B cell (primary cell): ENCODE measurements around the gene CDK9. TPM values are rescaled to one million over a fixed set of nuclear protein-coding genes. Genes with fewer than 3 reads are reported as not detected.

Experiments
- ATAC-seq: fragments of 200-7000 bp; cut with Tn5 transposase; one replicate; pipeline ENCODE4 v1.10.0; 2021; ENCODE audit warnings: low read depth, mild to moderate bottlenecking, moderate number of reproducible peaks, moderate library complexity
- CTCF ChIA-PET: fragments of 350-600 bp; sonication (Branson Sonifier 250); formaldehyde crosslinking; loops from one replicate; lab custom pipeline; 2021; ENCODE audit warnings: antibody characterized with exemption, inconsistent platforms; lab: Charles Lee
- POLR2A ChIA-PET: fragments of 350-600 bp; sonication (Branson Sonifier 250); formaldehyde crosslinking; loops from one replicate; lab custom pipeline; 2021; ENCODE audit warnings: antibody characterized with exemption; lab: Charles Lee
- DNase-seq: peaks from one replicate; pipeline ENCODE4 v3.0.0; 2013
- H2AFZ ChIP-seq: 2 replicates; pipeline ENCODE4 v1.6.1; 2012; ENCODE audit warnings: mild to moderate bottlenecking, low read depth, low read length; ENCODE audit not compliant: insufficient read depth, poor library complexity, severe bottlenecking
- H3K27ac ChIP-seq, 2 donors: 1 replicate in 1 of 2; 2 replicates in 1 of 2; pipeline ENCODE4 v1.5.1; 2012 to 2013; ENCODE audit warnings: low read length in 2 of 2, mild to moderate bottlenecking in 2 of 2, moderate library complexity in 1 of 2
- H3K27me3 ChIP-seq, 4 experiments: fragments of 200-600 bp in 1 of 4; sonication (generic) in 1 of 4; replicated peaks in 1 of 4; 1 replicate in 2 of 4; 2 replicates in 2 of 4; pipeline versions ENCODE4 v1.6.1 to v1.7.0; 2013 to 2016; ENCODE audit warnings: low read length in 3 of 4, mild to moderate bottlenecking in 2 of 4, mixed read lengths in 1 of 4, moderate library complexity in 1 of 4; ENCODE audit not compliant: insufficient read depth in 4 of 4, control insufficient read depth in 3 of 4; ENCODE audit errors: control extremely low read depth in 1 of 4
- H3K36me3 ChIP-seq, 2 experiments: replicated peaks in 1 of 2; 1 replicate in 1 of 2; 2 replicates in 1 of 2; pipeline versions ENCODE4 v1.6.1 to v1.7.1; 2013; ENCODE audit warnings: low read length in 1 of 2; ENCODE audit not compliant: insufficient read depth in 2 of 2, control insufficient read depth in 1 of 2; ENCODE audit errors: control extremely low read depth in 1 of 2, extremely low read depth in 1 of 2
- H3K4me1 ChIP-seq, 2 donors: fragments of 200-600 bp in 1 of 2; sonication (generic) in 1 of 2; 1 replicate in 1 of 2; 2 replicates in 1 of 2; pipeline versions ENCODE4 v1.5.1 to v1.6.1; 2013 to 2017; ENCODE audit warnings: low read length in 2 of 2; ENCODE audit not compliant: control insufficient read depth in 2 of 2, insufficient read depth in 2 of 2
- H3K4me2 ChIP-seq: replicated peaks from 2 replicates; pipeline ENCODE3; 2012; ENCODE audit warnings: mild to moderate bottlenecking, low read depth, low read length; ENCODE audit not compliant: poor library complexity, severe bottlenecking
- H3K4me3 ChIP-seq, 5 experiments: fragments of 200-600 bp in 1 of 5; sonication (generic) in 1 of 5; 1 replicate in 3 of 5; 2 replicates in 2 of 5; pipeline versions ENCODE4 v1.5.1 to v1.7.0; 2011 to 2016; ENCODE audit warnings: low read length in 4 of 5, mild to moderate bottlenecking in 4 of 5, low read depth in 2 of 5, control low read depth in 1 of 5, moderate library complexity in 1 of 5; ENCODE audit not compliant: insufficient read depth in 1 of 5; ENCODE audit errors: control extremely low read depth in 1 of 5, extremely low read depth in 1 of 5
- H3K79me2 ChIP-seq: fragments of 200-600 bp; sonication (generic); one replicate; pipeline ENCODE4 v1.6.0; 2016; ENCODE audit warnings: low read length; ENCODE audit not compliant: control insufficient read depth, insufficient read depth
- H3K9ac ChIP-seq: fragments of 200-600 bp; sonication (generic); 2 replicates; pipeline ENCODE4 v1.6.1; 2017; ENCODE audit warnings: mild to moderate bottlenecking, low read length, moderate library complexity
- H3K9me3 ChIP-seq, 3 donors: one replicate each; pipeline versions ENCODE4 v1.6.1 to v1.7.1; 2013; ENCODE audit warnings: low read length in 2 of 3; ENCODE audit not compliant: control insufficient read depth in 2 of 3, insufficient read depth in 1 of 3; ENCODE audit errors: control extremely low read depth in 1 of 3
- H4K20me1 ChIP-seq: 2 replicates; pipeline ENCODE4 v1.6.0; 2012; ENCODE audit warnings: mild to moderate bottlenecking, low read length; ENCODE audit not compliant: insufficient read depth, control insufficient read depth, poor library complexity, severe bottlenecking
- H3K27ac Mint-ChIP-seq: one replicate; pipeline ENCODE4 v1.8.0; 2021; ENCODE audit warnings: mixed read lengths
- H3K27me3 Mint-ChIP-seq: one replicate; pipeline ENCODE4 v1.8.0; 2021; ENCODE audit warnings: mixed read lengths
- H3K4me1 Mint-ChIP-seq: one replicate; pipeline ENCODE4 v1.8.0; 2021; ENCODE audit warnings: mixed read lengths
- H3K4me3 Mint-ChIP-seq: one replicate; pipeline ENCODE4 v1.8.0; 2021; ENCODE audit warnings: mixed read lengths
- H3K9me3 Mint-ChIP-seq: one replicate; pipeline ENCODE4 v1.8.0; 2022; ENCODE audit warnings: mixed read lengths; ENCODE audit not compliant: insufficient read depth
- EZH2 ChIP-seq: IDR thresholded peaks from 2 replicates; pipeline ENCODE4 v1.6.1; 2012; ENCODE audit warnings: borderline replicate concordance, low read depth, mild to moderate bottlenecking, moderate library complexity, low read length; ENCODE audit not compliant: insufficient read depth, poor library complexity, severe bottlenecking
- WGBS: methylation state at CpG from one replicate; pipeline ENCODE4 v1.1.5; 2013; ENCODE audit warnings: missing lambda C conversion rate; ENCODE audit not compliant: insufficient coverage; 5-methylcytosine and 5-hydroxymethylcytosine counted together
- intact Hi-C: fragments of 100-400 bp; cut with micrococcal nuclease; formaldehyde crosslinking; loops from one replicate; pipeline ENCODE4 v1.10.0; 2022
- polyA plus RNA-seq: library from polyadenylated mRNA; depleted of rRNA; stranded (reverse); fragments of >200 nt; gene quantifications from 2 replicates; pipeline ENCODE4 v1.2.3, GENCODE V29; 2012
- total RNA-seq, 2 donors: library from RNA; stranded (reverse); fragments of 120-200 nt in 1 of 2; gene quantifications; 1 replicate in 1 of 2; 2 replicates in 1 of 2; pipeline versions ENCODE4 v1.2.3 to v1.2.4, GENCODE V29; 2013 to 2022
- TF ChIP-seq, protein P1 (sequence below): fragments of 200-600 bp; IDR thresholded peaks from one replicate; pipeline ENCODE4 v1.8.0; 2022; ENCODE audit warnings: antibody characterized with exemption, mild to moderate bottlenecking

The CDK9 gene
- total and polyA plus RNA-seq, 2 donors (not counting 1 experiment from before 2014, with no cell fraction given), result 145 to 176 TPM

DNA sequence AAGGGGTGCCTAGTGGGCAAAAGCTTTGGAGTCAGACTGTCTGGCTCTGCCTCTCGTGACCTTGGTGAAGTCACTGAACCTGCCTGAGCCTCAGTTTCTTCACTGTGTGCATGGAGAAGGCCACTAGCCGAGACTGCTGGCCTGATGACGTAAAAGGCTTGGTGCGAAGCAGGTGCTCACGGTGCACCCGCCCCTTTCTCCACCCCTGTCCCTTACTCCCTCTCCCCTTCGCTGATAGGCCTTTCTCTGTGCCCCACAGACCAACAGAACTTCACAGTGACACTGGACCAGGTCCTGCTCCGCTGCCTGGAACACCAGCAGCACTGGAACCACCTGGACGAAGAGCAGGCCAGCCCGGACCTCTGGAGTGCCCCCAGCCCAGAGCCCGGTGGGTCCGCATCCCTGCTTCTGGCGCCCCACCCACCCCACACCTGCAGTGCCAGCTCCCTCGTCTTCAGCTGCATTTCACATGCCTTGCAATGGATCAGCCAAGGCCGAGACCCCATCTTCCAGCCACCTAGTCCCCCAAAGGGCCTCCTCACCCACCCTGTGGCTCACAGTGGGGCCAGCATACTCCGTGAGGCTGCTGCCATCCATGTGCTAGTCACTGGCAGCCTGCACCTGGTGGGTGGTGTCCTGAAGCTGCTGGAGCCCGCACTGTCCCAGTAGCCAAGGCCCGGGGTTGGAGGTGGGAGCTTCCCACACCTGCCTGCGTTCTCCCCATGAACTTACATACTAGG lies 27.3 kb downstream of the CDK9 start:
- H3K4me2 ChIP-seq, result no peak overlapping the region
- intact Hi-C loops, result no loop called here
- no peaks in the 10 kb centered on the region for H3K4me1 ChIP-seq
- no peak overlapping the region for H3K4me3 ChIP-seq
- Mint-ChIP-seq H3K27ac (peak overlapping the region; percentile 15), H3K9me3 (no peaks in the 10 kb centered on the region), H3K4me1 (no peaks in the 10 kb centered on the region), H3K4me3 (no peak overlapping the region), H3K27me3 (no peaks in the 10 kb centered on the region)
- H2AFZ ChIP-seq, result no peak overlapping the region
- H3K27ac ChIP-seq, result no peak overlapping the region
- H3K9me3 ChIP-seq, result no peaks in the 10 kb centered on the region
- H3K9ac ChIP-seq, result no peak overlapping the region
- no peaks in the 10 kb centered on the region for H3K27me3 ChIP-seq
- no peak for ATAC-seq
- 98% methylated on average over 18 of the region's 19 CpGs for WGBS
- no peak for DNase-seq
- POLR2A ChIA-PET, result no interaction called here
- no peaks in the 10 kb centered on the region for H4K20me1 ChIP-seq
- H3K36me3 ChIP-seq, result peaks cover 0 to 54% of the 10 kb centered on the region in 2 experiments
- CTCF ChIA-PET, result interaction anchor here (1.4 kb wide), 1 partner anchor 57 kb away, joined by 5 read pairs; no protein-coding TSS in a partner anchor
- peaks cover 6% of the 10 kb centered on the region for H3K79me2 ChIP-seq
- no peak for TF ChIP-seq EZH2
- TF ChIP-seq, protein P1, sequence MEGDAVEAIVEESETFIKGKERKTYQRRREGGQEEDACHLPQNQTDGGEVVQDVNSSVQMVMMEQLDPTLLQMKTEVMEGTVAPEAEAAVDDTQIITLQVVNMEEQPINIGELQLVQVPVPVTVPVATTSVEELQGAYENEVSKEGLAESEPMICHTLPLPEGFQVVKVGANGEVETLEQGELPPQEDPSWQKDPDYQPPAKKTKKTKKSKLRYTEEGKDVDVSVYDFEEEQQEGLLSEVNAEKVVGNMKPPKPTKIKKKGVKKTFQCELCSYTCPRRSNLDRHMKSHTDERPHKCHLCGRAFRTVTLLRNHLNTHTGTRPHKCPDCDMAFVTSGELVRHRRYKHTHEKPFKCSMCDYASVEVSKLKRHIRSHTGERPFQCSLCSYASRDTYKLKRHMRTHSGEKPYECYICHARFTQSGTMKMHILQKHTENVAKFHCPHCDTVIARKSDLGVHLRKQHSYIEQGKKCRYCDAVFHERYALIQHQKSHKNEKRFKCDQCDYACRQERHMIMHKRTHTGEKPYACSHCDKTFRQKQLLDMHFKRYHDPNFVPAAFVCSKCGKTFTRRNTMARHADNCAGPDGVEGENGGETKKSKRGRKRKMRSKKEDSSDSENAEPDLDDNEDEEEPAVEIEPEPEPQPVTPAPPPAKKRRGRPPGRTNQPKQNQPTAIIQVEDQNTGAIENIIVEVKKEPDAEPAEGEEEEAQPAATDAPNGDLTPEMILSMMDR, result no peak

DNA sequence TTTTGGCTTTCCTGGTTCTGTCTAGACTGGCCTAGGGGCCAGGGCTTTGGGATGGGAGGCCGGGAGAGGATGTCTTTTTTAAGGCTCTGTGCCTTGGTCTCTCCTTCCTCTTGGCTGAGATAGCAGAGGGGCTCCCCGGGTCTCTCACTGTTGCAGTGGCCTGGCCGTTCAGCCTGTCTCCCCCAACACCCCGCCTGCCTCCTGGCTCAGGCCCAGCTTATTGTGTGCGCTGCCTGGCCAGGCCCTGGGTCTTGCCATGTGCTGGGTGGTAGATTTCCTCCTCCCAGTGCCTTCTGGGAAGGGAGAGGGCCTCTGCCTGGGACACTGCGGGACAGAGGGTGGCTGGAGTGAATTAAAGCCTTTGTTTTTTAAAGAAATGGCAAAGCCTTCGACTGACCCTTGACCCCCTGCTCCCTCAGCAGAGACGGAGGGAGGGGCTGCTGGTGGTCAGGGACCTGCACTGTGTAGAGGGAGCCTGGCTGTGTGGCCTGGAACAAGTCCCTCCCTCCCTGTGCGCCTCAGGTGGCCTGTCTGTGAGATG lies 27.9 kb downstream of the CDK9 start:
- H2AFZ ChIP-seq, result no peak overlapping the region
- H3K27ac Mint-ChIP-seq, result no peak overlapping the region
- no peaks in the 10 kb centered on the region for H3K9me3 Mint-ChIP-seq
- ATAC-seq (no peak), DNase-seq (no peak)
- H3K4me1 Mint-ChIP-seq, result no peaks in the 10 kb centered on the region
- no peak overlapping the region for H3K27ac ChIP-seq
- no peak overlapping the region for H3K4me3 Mint-ChIP-seq
- peaks cover 0 to 4% (median 0%) of the 10 kb centered on the region in 3 donors for H3K9me3 ChIP-seq
- no peak overlapping the region for H3K9ac ChIP-seq
- TF ChIP-seq, protein P1, result no peak
- no peak for TF ChIP-seq EZH2
- H3K27me3 Mint-ChIP-seq, result no peaks in the 10 kb centered on the region
- peaks cover 0 to 48% of the 10 kb centered on the region in 2 experiments for H3K36me3 ChIP-seq
- no peaks in the 10 kb centered on the region for H3K27me3 ChIP-seq
- no peak overlapping the region for H3K4me3 ChIP-seq
- H3K4me1 ChIP-seq, result no peaks in the 10 kb centered on the region
- ChIA-PET POLR2A (interaction anchor here (0.7 kb wide), 1 partner anchor 25 kb away, joined by 5 read pairs; no protein-coding TSS in a partner anchor), CTCF (no interaction called here)
- WGBS, result 100% methylated on average over 3 of the region's 9 CpGs
- peaks cover 6% of the 10 kb centered on the region for H3K79me2 ChIP-seq
- intact Hi-C loops, result no loop called here
- no peak overlapping the region for H3K4me2 ChIP-seq
- no peaks in the 10 kb centered on the region for H4K20me1 ChIP-seq
